NCI-H69 (cell line): ENCODE results near the gene TBC1D2B.
A peak's percentile ranks its signal among the peaks of the same experiment; 100 is the strongest.
"Not testable (repeated sequence)": the region's sequence is repeated elsewhere in the genome, so short reads cannot be mapped to it uniquely, and the experiment has no call there.

Source experiments
- DNase-seq: peaks from one replicate; lab custom pipeline; 2025; lab: John Stamatoyannopoulos, UW

TBC1D2B gene

GRCh38 chr15:78001656-78002055 lies 75.9 kb downstream of the TBC1D2B start:
- no peak for DNase-seq

GRCh38 chr15:78000927-78001249 lies 76.6 kb downstream of the TBC1D2B start:
- DNase-seq, result no peak

DNA sequence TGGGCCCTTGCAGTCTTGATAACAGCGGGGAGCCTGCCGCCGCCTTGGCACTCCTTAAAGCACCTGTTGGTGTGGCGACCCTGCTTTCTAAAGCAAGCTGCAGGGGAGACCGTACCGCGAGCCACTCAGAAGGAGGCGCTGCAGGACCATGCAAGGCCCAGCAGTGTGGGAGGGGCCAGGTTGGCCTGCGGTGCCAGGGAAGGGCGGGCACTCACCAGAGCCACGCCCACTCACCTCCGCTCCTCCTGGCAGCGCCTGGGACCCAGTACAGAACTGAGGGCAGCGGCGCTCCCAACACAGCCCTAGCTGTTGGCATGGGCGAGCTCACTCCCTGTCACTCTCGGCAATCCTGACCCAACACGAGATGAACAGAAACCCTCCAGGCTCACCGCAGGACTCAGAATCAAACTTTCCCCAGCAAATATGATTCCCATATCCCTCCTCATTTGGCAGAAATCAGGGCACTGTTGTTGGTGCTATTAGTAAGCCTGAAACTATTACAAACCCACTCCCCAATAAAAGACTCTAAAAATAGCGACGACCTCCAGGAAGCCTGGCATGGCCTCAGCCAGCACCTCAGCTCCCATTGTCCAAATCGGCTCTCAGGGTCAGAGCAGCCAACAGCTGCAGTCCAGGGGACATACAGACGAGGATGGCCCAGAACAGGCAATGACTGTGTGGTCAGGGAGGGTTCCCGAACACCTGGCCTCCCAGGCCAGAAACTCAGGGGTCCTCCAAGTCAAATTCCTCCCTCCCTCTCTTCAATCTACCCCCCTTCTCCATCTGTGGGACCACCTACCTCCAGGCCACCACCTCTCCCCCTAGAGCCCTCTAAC lies 77.2 kb downstream of the TBC1D2B start:
- DNase-seq, result peak; percentile 85

DNA sequence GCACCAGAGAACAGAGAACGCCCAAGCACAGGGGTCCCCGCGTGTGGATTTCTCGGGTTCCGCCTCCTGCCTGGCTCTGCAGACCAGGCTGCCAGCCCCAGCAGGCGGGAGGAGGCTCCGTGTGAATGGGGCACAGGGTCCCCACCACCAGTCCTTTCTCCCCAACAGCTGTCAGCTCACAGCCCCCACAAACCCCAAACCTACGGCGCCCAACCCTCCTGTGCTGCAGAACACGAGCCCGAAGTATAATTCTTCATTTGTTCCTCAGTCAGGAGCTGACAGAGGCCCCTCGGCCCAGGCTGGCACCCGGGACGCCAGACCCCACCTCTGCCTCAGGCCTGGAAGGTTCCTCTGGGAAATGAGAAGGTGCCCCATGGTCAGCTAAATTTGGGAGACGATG lies 78.0 kb downstream of the TBC1D2B start:
- DNase-seq, result no peak

GRCh38 chr15:77998592-77998991 lies 78.9 kb downstream of the TBC1D2B start:
- DNase-seq, result no peak

- not testable (repeated sequence) for DNase-seq
These were observed 79.6 kb downstream of the TBC1D2B start for GRCh38 chr15:77997761-77998554.

DNA sequence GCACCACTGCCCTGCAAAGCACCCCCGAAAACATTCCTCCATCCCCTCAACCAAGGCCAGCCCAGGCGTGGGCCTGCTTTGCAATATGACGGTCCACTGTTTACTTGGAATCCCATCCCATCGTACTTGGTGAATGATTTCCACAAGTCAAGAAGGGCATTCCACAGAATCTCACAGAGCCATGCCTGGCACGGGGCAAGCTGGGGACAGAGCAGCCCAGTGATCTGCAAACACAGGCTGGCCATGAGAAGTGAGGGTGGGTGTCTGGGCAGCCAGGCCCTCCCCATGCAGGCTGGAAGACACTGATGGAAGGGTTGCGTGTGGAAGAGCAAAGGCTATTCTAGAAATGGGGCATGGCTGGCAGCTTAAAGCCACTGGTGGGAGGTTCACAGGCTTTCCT lies 80.3 kb downstream of the TBC1D2B start:
- not testable (repeated sequence) for DNase-seq

- DNase-seq, result not testable (repeated sequence)
These were observed 80.8 kb downstream of the TBC1D2B start for GRCh38 chr15:77996713-77997171.

DNA sequence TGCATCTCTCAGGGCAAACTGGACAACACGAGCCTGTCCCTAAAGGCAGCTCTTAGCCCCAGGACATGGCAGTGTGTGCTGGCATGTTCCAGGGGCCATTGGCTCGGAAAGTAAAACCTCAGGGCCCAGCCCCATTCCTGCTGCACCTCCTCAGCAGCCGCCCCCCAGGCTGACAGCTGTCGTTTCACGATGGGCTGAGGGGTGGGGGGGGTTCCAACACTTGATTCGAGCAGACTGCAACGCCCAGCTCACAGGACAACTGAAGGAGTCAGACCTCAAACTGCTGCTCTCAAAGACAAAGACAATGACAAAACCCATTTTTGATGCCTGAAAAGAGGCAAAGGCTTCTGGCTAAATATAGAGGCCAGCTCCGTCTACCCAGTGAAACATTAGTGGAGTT lies 81.3 kb downstream of the TBC1D2B start:
- DNase-seq, result not testable (repeated sequence)

- not testable (repeated sequence) for DNase-seq
These were observed 82.0 kb downstream of the TBC1D2B start for GRCh38 chr15:77995537-77995918.

GRCh38 chr15:77994893-77995536 lies 82.5 kb downstream of the TBC1D2B start:
- peak; percentile 72 for DNase-seq

GRCh38 chr15:77993970-77994693 lies 83.4 kb downstream of the TBC1D2B start:
- peak; percentile 88 for DNase-seq

GRCh38 chr15:77993374-77993911 lies 84.1 kb downstream of the TBC1D2B start:
- no peak for DNase-seq

DNA sequence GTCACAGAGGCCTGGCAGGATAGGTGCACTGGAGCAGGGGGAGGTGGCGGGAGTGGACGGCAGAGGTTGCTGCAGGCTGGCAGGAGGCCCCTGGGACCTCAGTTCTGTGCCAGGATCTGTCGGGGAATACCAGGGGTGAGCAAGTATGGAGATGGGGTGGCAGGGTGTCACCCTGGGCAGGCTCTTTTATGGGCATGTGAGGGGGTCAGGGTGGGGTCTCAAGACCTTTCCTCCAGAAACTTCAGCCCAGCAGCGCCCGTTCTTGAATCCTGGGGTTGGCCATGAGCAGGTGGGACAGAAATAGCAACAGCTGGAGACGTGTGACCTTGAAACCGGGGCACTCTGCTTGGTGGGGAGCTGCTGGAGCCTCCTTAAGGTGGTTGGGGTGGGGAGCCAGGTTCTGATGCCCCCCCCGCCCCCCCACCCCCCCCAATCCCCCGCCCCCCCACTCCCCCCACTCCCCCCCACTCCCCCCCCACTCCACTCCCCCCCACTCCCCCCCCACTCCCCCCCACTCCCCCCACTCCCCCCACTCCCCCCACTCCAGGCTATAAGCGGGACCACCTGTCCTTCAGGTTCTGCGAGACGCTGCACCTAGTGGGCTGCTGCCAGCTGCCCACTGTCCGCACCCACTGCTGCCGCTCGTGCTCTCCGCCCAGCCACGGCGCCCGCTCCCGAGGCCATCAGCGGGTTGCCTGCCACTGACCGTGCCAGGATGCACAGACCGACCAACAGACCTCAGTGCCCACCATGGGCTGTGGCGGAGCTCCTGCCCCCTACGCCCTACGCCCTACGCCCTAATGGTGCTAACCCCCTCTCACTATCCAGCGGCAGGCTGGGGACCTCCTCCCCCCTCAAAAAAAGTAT lies 84.9 kb downstream of the TBC1D2B start:
- no peak for DNase-seq

DNA sequence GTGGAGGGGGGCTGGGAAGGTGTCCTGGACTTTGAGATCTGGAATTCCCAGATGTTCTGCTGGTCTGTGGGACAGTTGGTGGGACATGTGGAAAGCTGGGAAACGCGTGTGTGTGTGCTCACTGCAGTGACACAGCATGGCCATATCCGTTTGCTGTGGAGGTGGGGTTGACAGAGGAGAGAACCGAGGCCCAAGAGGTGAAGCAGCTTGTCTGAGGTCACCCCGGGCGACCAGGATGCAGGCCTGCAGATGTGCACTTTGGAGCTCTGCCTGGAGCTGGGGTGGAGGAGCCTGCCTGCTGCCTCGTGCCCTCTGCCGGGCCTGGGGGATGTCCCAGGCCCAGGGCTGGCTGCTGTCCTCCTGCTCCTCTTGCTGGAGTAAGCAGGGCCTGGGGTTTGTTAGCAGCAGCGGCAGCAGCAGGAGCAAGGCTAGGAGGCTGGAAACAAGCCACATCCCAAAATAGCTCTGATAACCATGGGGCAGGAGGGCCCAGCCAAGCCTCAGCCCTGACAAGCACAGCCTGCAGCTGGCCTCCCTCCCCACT lies 85.8 kb downstream of the TBC1D2B start:
- DNase-seq, result not testable (repeated sequence)

DNA sequence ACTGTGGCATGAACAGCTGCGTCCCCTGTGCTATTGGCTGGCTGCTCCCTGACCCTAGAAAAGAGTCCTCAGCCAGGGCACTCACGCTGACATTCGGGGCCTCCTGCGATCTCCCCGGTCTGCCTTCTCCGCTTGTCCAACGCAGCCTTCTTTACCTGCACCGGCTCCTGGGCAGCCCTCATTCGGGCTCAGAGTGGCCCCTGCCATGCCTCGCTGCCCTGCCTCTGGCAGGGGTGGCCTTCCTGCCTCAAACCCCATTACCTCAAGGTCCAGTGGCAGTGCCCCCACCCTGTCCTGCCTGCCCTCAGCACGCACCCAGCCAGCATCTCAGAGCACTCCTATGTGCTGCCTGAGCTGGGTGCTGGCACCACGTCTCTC lies 86.5 kb downstream of the TBC1D2B start:
- DNase-seq, result no peak

GRCh38 chr15:77989296-77990143 lies 88.0 kb downstream of the TBC1D2B start:
- no peak for DNase-seq

- peak; percentile 14 for DNase-seq
These were observed 88.9 kb downstream of the TBC1D2B start for GRCh38 chr15:77988347-77989295.
